GM12864 (cell line): Measurements from ENCODE around the gene LUZP1.

Experiments
- DNase-seq: peaks from one replicate; pipeline ENCODE4 v3.0.0-alpha.2; 2011; ENCODE audit warnings: low read depth
- H3K4me3 ChIP-seq: 2 replicates; pipeline ENCODE4 v1.5.1; 2011; ENCODE audit warnings: mild to moderate bottlenecking, low read depth, low read length, control low read depth
- CTCF ChIP-seq: IDR thresholded peaks from 2 replicates; pipeline ENCODE4 v1.5.1; 2011; ENCODE audit warnings: low read depth, mild to moderate bottlenecking, moderate library complexity, low read length, control low read depth, inconsistent platforms; ENCODE audit errors: missing control alignments

The LUZP1 gene

GRCh38 chr1:23177438-23178380, 9.1 kb upstream of the LUZP1 start:
- peak; percentile 13 for TF ChIP-seq CTCF
- peak overlapping the region; percentile 50 for H3K4me3 ChIP-seq
- DNase-seq, result no peak

- H3K4me3 ChIP-seq, result peak overlapping the region; percentile 50
- no peak for DNase-seq
- TF ChIP-seq CTCF, result no peak
Observed at GRCh38 chr1:23177031-23177430, 8.4 kb upstream of the LUZP1 start.

- H3K4me3 ChIP-seq, result no peak overlapping the region
- TF ChIP-seq CTCF, result no peak
- DNase-seq, result no peak
Observed at GRCh38 chr1:23174426-23175110, 5.9 kb upstream of the LUZP1 start.

- TF ChIP-seq CTCF, result no peak
- H3K4me3 ChIP-seq, result no peak overlapping the region
- DNase-seq, result no peak
Observed at GRCh38 chr1:23171181-23171755, 2.6 kb upstream of the LUZP1 start.

- no peak for TF ChIP-seq CTCF
- H3K4me3 ChIP-seq, result no peak overlapping the region
- no peak for DNase-seq
Observed at GRCh38 chr1:23169727-23170335, 1.2 kb upstream of the LUZP1 start.

GRCh38 chr1:23169195-23169575, 529 bp upstream of the LUZP1 start:
- no peak overlapping the region for H3K4me3 ChIP-seq
- no peak for DNase-seq

More at GRCh38 chr1:23169195-23169575, 529 bp upstream of the LUZP1 start:
- no peak for TF ChIP-seq CTCF
